Ishikawa (cell line): ENCODE measurements around the gene NCK1.

Experiments used
- CEBPB ChIP-seq: IDR thresholded peaks from 2 replicates; pipeline ENCODE4 v1.6.1; 2012
- CREB1 ChIP-seq: IDR thresholded peaks from 2 replicates; pipeline ENCODE4 v1.6.1; 2012; ENCODE audit warnings: low read depth
- EGR1 ChIP-seq: IDR thresholded peaks from 2 replicates; pipeline ENCODE4 v1.6.1; 2012
- EP300 ChIP-seq: IDR thresholded peaks from 2 replicates; pipeline ENCODE4 v1.6.1; 2012; ENCODE audit warnings: borderline replicate concordance
- FOXM1 ChIP-seq: IDR thresholded peaks from 2 replicates; pipeline ENCODE4 v1.6.1; 2012; ENCODE audit warnings: low read depth, borderline replicate concordance
- NFIC ChIP-seq: IDR thresholded peaks from 2 replicates; pipeline ENCODE4 v1.6.1; 2012
- RAD21 ChIP-seq: IDR thresholded peaks from 2 replicates; pipeline ENCODE4 v1.6.1; 2012; ENCODE audit warnings: low read depth
- TAF1 ChIP-seq: IDR thresholded peaks from 2 replicates; pipeline ENCODE4 v1.6.1; 2012; ENCODE audit warnings: low read depth, mild to moderate bottlenecking
- TCF12 ChIP-seq: IDR thresholded peaks from 2 replicates; pipeline ENCODE4 v1.6.1; 2012; ENCODE audit warnings: low read depth
- TEAD4 ChIP-seq: IDR thresholded peaks from 2 replicates; pipeline ENCODE4 v1.6.1; 2012
- YY1 ChIP-seq: IDR thresholded peaks from 2 replicates; pipeline ENCODE4 v1.6.1; 2012; ENCODE audit warnings: low read depth
- ZBTB7A ChIP-seq: IDR thresholded peaks from 2 replicates; pipeline ENCODE4 v1.6.1; 2012; ENCODE audit warnings: low read depth
- TF ChIP-seq, protein P1 (sequence below): IDR thresholded peaks from 2 replicates; pipeline ENCODE4 v1.6.1; 2012
- TF ChIP-seq, protein P2 (sequence below): IDR thresholded peaks from 2 replicates; pipeline ENCODE4 v1.6.1; 2012
- TF ChIP-seq, protein P3 (sequence below): IDR thresholded peaks from 2 replicates; pipeline ENCODE4 v1.6.1; 2012; ENCODE audit warnings: low read depth, mild to moderate bottlenecking

The NCK1 gene

DNA sequence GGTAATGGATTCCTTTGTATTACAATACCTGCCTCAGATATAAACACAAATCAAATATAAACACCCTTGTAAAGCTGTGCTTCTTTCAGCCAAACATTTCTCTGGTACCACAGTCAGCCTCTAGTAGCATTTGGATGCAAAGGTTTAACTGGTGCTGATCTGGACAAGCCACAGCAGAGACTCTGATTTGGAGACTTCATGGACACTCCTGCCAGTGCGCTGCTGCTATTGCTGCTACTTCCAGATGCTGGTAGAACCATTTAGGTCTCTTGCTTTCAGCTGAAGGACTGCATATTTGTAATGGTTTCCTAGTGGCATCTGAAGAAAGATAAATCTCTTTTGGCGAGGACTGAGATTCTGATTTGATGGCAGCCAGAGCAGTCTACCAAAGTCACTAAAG, 36.9 kb downstream of the NCK1 start:
- TF ChIP-seq EGR1 (no peak), RAD21 (no peak), TAF1 (no peak), TEAD4 (no peak), YY1 (no peak), TCF12 (no peak), ZBTB7A (no peak), EP300 (no peak), FOXM1 (no peak), NFIC (no peak), CREB1 (no peak)
- TF ChIP-seq, protein P1, sequence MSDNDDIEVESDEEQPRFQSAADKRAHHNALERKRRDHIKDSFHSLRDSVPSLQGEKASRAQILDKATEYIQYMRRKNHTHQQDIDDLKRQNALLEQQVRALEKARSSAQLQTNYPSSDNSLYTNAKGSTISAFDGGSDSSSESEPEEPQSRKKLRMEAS = no peak
- TF ChIP-seq, protein P2, sequence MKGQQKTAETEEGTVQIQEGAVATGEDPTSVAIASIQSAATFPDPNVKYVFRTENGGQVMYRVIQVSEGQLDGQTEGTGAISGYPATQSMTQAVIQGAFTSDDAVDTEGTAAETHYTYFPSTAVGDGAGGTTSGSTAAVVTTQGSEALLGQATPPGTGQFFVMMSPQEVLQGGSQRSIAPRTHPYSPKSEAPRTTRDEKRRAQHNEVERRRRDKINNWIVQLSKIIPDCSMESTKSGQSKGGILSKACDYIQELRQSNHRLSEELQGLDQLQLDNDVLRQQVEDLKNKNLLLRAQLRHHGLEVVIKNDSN = no peak
- TF ChIP-seq, protein P3, sequence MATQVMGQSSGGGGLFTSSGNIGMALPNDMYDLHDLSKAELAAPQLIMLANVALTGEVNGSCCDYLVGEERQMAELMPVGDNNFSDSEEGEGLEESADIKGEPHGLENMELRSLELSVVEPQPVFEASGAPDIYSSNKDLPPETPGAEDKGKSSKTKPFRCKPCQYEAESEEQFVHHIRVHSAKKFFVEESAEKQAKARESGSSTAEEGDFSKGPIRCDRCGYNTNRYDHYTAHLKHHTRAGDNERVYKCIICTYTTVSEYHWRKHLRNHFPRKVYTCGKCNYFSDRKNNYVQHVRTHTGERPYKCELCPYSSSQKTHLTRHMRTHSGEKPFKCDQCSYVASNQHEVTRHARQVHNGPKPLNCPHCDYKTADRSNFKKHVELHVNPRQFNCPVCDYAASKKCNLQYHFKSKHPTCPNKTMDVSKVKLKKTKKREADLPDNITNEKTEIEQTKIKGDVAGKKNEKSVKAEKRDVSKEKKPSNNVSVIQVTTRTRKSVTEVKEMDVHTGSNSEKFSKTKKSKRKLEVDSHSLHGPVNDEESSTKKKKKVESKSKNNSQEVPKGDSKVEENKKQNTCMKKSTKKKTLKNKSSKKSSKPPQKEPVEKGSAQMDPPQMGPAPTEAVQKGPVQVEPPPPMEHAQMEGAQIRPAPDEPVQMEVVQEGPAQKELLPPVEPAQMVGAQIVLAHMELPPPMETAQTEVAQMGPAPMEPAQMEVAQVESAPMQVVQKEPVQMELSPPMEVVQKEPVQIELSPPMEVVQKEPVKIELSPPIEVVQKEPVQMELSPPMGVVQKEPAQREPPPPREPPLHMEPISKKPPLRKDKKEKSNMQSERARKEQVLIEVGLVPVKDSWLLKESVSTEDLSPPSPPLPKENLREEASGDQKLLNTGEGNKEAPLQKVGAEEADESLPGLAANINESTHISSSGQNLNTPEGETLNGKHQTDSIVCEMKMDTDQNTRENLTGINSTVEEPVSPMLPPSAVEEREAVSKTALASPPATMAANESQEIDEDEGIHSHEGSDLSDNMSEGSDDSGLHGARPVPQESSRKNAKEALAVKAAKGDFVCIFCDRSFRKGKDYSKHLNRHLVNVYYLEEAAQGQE = no peak

DNA sequence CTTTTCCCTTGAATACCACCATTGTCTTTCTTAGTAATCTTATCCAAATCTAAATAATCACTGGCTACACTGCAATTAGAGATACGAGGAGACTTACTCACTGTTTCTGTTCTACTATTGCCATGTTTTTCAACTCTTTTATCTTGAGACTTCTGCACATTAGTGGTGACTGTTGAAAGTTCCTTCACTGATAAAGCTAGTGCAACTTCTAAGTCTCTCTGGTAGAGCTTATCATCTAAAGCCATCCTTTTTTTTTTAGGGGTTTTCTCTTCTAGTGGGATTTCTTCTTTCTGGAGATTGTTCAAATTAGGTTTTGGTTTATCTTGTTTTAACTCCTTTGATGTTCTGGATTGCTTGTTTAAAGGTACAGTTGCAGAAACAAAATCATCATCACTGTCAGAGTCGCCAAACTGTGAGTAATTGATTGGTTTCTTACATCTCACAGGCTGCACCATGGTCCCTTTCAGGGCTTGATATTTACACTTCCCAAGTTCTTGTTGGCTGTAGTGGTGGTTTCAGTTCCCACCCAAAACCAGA, 37.7 kb downstream of the NCK1 start:
- TF ChIP-seq FOXM1 (no peak), TAF1 (no peak), EGR1 (no peak), TCF12 (no peak), YY1 (no peak), CEBPB (no peak), RAD21 (no peak), NFIC (no peak), ZBTB7A (no peak), TEAD4 (no peak), EP300 (no peak), CREB1 (no peak)
- TF ChIP-seq, protein P2 = no peak
- TF ChIP-seq, protein P1 = no peak
- TF ChIP-seq, protein P3 = no peak

DNA sequence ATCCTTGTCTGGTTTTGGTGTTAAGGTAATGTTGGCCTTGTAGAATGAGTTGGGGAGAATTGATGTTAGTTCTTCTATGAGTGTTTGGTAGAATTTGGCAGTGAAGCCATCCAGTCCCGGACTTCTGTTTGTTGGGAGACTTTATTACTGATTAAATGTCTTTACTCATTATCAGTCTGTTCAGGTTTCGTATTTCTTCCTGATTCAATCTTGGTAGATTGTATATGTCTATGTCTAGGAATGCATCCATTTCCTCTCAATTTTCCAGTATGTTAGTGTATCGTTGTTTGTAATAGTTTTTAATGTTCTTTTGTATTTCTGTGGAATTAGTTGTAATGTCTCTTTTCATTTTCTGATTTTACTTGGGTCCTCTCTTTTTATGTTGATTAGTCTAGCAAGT, 39.4 kb downstream of the NCK1 start:
- TF ChIP-seq YY1 = no peak
- TF ChIP-seq, protein P2 = no peak
- TF ChIP-seq NFIC = no peak
- TF ChIP-seq, protein P1 = no peak
- TF ChIP-seq CEBPB = no peak
- TF ChIP-seq CREB1 = no peak
- no peak for TF ChIP-seq TEAD4
- TF ChIP-seq TAF1 = no peak
- no peak for TF ChIP-seq EP300
- no peak for TF ChIP-seq ZBTB7A
- TF ChIP-seq, protein P3 = no peak
- TF ChIP-seq RAD21 = no peak
- no peak for TF ChIP-seq EGR1

DNA sequence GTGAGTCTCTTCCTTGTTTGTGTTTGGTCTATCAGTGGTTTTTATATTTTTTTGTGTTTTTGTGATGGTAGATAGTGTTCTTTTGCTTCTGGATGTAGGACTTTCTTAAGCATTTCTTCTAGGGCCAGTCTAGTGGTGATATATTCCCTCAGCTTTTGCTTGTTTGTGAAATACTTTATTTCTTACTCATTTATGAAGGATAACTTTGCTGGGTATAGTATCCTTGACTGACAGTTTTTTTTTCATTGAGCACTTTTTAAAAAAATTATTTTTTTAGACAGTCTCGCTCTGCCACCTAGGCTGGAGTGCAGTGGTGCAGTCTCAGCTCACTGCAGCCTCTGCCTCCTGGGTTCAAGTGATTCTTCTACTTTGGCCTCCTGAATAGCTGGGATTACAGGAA, 41.9 kb downstream of the NCK1 start:
- no peak for TF ChIP-seq CREB1
- no peak for TF ChIP-seq EGR1
- TF ChIP-seq NFIC = no peak
- TF ChIP-seq YY1 = no peak
- TF ChIP-seq FOXM1 = no peak
- no peak for TF ChIP-seq CEBPB
- TF ChIP-seq, protein P1 = no peak
- no peak for TF ChIP-seq ZBTB7A
- TF ChIP-seq, protein P2 = no peak
- no peak for TF ChIP-seq RAD21
